GM18498 (cell line): ENCODE results near the gene KMT2E.
"Not testable (repeated sequence)": the region's sequence is repeated elsewhere in the genome, so short reads cannot be mapped to it uniquely, and the experiment has no call there.

Experiments
- ATAC-seq: cut with Tn5 transposase; IDR thresholded peaks from one replicate; pipeline ENCODE4 v1.9.1; 2021; ENCODE audit warnings: mild to moderate bottlenecking, moderate library complexity; ENCODE audit not compliant: unreplicated experiment

Gene KMT2E

GRCh38 chr7:105013816-105014692 is at the start of gene KMT2E:
Gene KMT2E (plus strand): TSS chr7:105014205. CDS start chr7:105040953, 26,748 bp downstream.
- ATAC-seq, result peak; percentile 35

- ATAC-seq, result no peak
These were observed 49.3 kb upstream of the KMT2E start for GRCh38 chr7:104964626-104965236.

GRCh38 chr7:104966022-104966421 is 48.0 kb upstream of the KMT2E start:
- ATAC-seq, result no peak

GRCh38 chr7:104967088-104967487 is 46.9 kb upstream of the KMT2E start:
- ATAC-seq, result no peak

- no peak for ATAC-seq
These were observed 46.4 kb upstream of the KMT2E start for GRCh38 chr7:104967595-104967994.

GRCh38 chr7:104968648-104969047 is 45.4 kb upstream of the KMT2E start:
- ATAC-seq, result no peak

GRCh38 chr7:104969183-104969582 is 44.8 kb upstream of the KMT2E start:
- ATAC-seq, result no peak

GRCh38 chr7:104971290-104972071 is 42.5 kb upstream of the KMT2E start:
- ATAC-seq, result no peak

GRCh38 chr7:104972500-104972899 is 41.5 kb upstream of the KMT2E start:
- ATAC-seq, result no peak

GRCh38 chr7:104973227-104973626 is 40.8 kb upstream of the KMT2E start:
- ATAC-seq, result no peak

- no peak for ATAC-seq
These were observed 40.0 kb upstream of the KMT2E start for GRCh38 chr7:104973909-104974415.

GRCh38 chr7:104975553-104975952 is 38.5 kb upstream of the KMT2E start:
- not testable (repeated sequence) for ATAC-seq

- ATAC-seq, result no peak
These were observed 36.9 kb upstream of the KMT2E start for GRCh38 chr7:104976966-104977636.

GRCh38 chr7:104978460-104978859 is 35.5 kb upstream of the KMT2E start:
- no peak for ATAC-seq

- no peak for ATAC-seq
These were observed 34.7 kb upstream of the KMT2E start for GRCh38 chr7:104979167-104979841.

GRCh38 chr7:104980440-104980839 is 33.6 kb upstream of the KMT2E start:
- ATAC-seq, result no peak

GRCh38 chr7:104980841-104981671 is 32.9 kb upstream of the KMT2E start:
- ATAC-seq, result no peak

GRCh38 chr7:104981672-104982037 is 32.4 kb upstream of the KMT2E start:
- ATAC-seq, result no peak

GRCh38 chr7:104982308-104983075 is 31.5 kb upstream of the KMT2E start:
- no peak for ATAC-seq
